C4-2B (cell line): ENCODE measurements around the gene UBASH3B.

Experiments used
- H3K27ac ChIP-seq: fragments of 450-650 bp; 2 replicates; pipeline ENCODE4 v1.5.1; 2017
- CTCF ChIP-seq: fragments of 450-650 bp; conservative IDR thresholded peaks from 2 replicates; pipeline ENCODE4 v1.5.1; 2017; ENCODE audit warnings: mild to moderate bottlenecking
- ZFX ChIP-seq: fragments of 450-650 bp; IDR thresholded peaks from 2 replicates; pipeline ENCODE4 v1.6.1; 2017

Gene UBASH3B

GRCh38 chr11:122808478-122808869 lies 153.0 kb downstream of the UBASH3B start:
- H3K27ac ChIP-seq: no peak overlapping the region
- TF ChIP-seq ZFX: no peak
- no peak for TF ChIP-seq CTCF

GRCh38 chr11:122809866-122810265 lies 154.3 kb downstream of the UBASH3B start:
- no peak overlapping the region for H3K27ac ChIP-seq
- TF ChIP-seq CTCF: no peak
- TF ChIP-seq ZFX: no peak

GRCh38 chr11:122811721-122812120 lies 156.2 kb downstream of the UBASH3B start:
- H3K27ac ChIP-seq: no peak overlapping the region
- TF ChIP-seq ZFX: no peak

- H3K27ac ChIP-seq: no peak overlapping the region
- TF ChIP-seq ZFX: no peak
- no peak for TF ChIP-seq CTCF
These were observed 157.1 kb downstream of the UBASH3B start for GRCh38 chr11:122812638-122813037.

GRCh38 chr11:122813176-122813893 lies 157.8 kb downstream of the UBASH3B start:
- TF ChIP-seq CTCF (no peak), ZFX (no peak)
- H3K27ac ChIP-seq: no peak overlapping the region

GRCh38 chr11:122813894-122814270 lies 158.4 kb downstream of the UBASH3B start:
- H3K27ac ChIP-seq: no peak overlapping the region
- TF ChIP-seq CTCF: no peak
- TF ChIP-seq ZFX: no peak

GRCh38 chr11:122814401-122814800 lies 158.9 kb downstream of the UBASH3B start:
- H3K27ac ChIP-seq: no peak overlapping the region
- TF ChIP-seq ZFX: no peak
- TF ChIP-seq CTCF: peak; percentile 32

- TF ChIP-seq ZFX: no peak
- no peak for TF ChIP-seq CTCF
- H3K27ac ChIP-seq: no peak overlapping the region
These were observed 160.4 kb downstream of the UBASH3B start for GRCh38 chr11:122815900-122816299.
